Gastroesophageal sphincter (tissue), 4 donors: ENCODE data around the gene RSU1. TPM values are rescaled to one million over a fixed set of nuclear protein-coding genes. Genes with fewer than 3 reads are reported as not detected.

Experiments used
- ATAC-seq: fragments of 150-250 bp; one replicate; pipeline ENCODE4 v1.9.1; 2016; ENCODE audit warnings: mild to moderate bottlenecking, moderate library complexity
- H3K27ac ChIP-seq, 4 donors: fragments of 200-600 bp; sonication (generic) in 3 of 4; 1 replicate in 3 of 4; 2 replicates in 1 of 4; pipeline ENCODE4 v1.5.1; 2016 to 2019
- H3K27me3 ChIP-seq: fragments of 200-600 bp; sonication (generic); one replicate; pipeline ENCODE4 v1.5.1; 2019
- H3K36me3 ChIP-seq, 2 donors: fragments of 200-600 bp; sonication (generic); one replicate each; pipeline ENCODE4 v1.5.1; 2019; ENCODE audit warnings: control low read depth in 1 of 2
- H3K4me1 ChIP-seq, 3 donors: fragments of 200-600 bp; sonication (generic); 1 replicate in 2 of 3; 2 replicates in 1 of 3; pipeline ENCODE4 v1.5.1; 2016 to 2019; ENCODE audit warnings: control low read depth in 2 of 3
- H3K4me3 ChIP-seq, 2 donors: fragments of 200-600 bp; sonication (generic); one replicate each; pipeline ENCODE4 v1.5.1; 2019; ENCODE audit warnings: mild to moderate bottlenecking in 1 of 2, moderate library complexity in 1 of 2
- H3K9me3 ChIP-seq, 3 donors: fragments of 200-600 bp; sonication (generic); one replicate each; pipeline ENCODE4 v1.5.1; 2017 to 2019; ENCODE audit warnings: control low read depth in 2 of 3
- CTCF ChIP-seq, 4 experiments: fragments of 200-600 bp in 2 of 4; fragments of 450-650 bp in 2 of 4; sonication (generic) in 1 of 4; IDR thresholded peaks; one replicate each; pipeline ENCODE4 v1.5.1; 2017 to 2019; ENCODE audit warnings: antibody characterized with exemption in 4 of 4, mild to moderate bottlenecking in 2 of 4, moderate library complexity in 2 of 4
- EP300 ChIP-seq: sonication (generic); formaldehyde crosslinking; IDR thresholded peaks from one replicate; pipeline ENCODE4 v1.6.1; 2017; ENCODE audit warnings: antibody characterized with exemption, mild to moderate bottlenecking
- POLR2A ChIP-seq, 2 donors: fragments of 450-650 bp; IDR thresholded peaks; one replicate each; pipeline ENCODE4 v1.6.1; 2017; ENCODE audit warnings: antibody characterized with exemption in 2 of 2, mild to moderate bottlenecking in 2 of 2, moderate library complexity in 1 of 2
- POLR2AphosphoS5 ChIP-seq: sonication (generic); formaldehyde crosslinking; IDR thresholded peaks from one replicate; pipeline ENCODE4 v1.6.1; 2017; ENCODE audit warnings: antibody characterized with exemption
- WGBS, 2 donors: methylation state at CpG; one replicate each; pipeline ENCODE4 v1.1.5; 2018; ENCODE audit warnings: low coverage in 1 of 2; 5-methylcytosine and 5-hydroxymethylcytosine counted together
- total RNA-seq, 4 donors: library from RNA; depleted of rRNA; stranded (reverse); fragments of >200 nt; gene quantifications; one replicate each; pipeline ENCODE4 v1.1.0, GENCODE V29; 2016

The RSU1 gene
- total RNA-seq, 4 donors from 2014 or later: 87.0 to 149 (median 117) TPM

GRCh38 chr10:16811292-16811691 lies 5.9 kb downstream of the RSU1 start:
- H3K27me3 ChIP-seq: no peaks in the 10 kb centered on the region
- no peak overlapping the region for H3K4me3 ChIP-seq
- H3K27ac ChIP-seq: no peak overlapping the region
- H3K9me3 ChIP-seq: no peaks in the 10 kb centered on the region
- peaks cover 4 to 42% (median 9%) of the 10 kb centered on the region in 3 donors for H3K4me1 ChIP-seq
- no peaks in the 10 kb centered on the region for H3K36me3 ChIP-seq
- TF ChIP-seq EP300: no peak
- TF ChIP-seq CTCF (IDR thresholded peaks at IDR 0.05): no peak
- TF ChIP-seq POLR2AphosphoS5: no peak
- TF ChIP-seq POLR2A (IDR thresholded peaks at IDR 0.05): no peak
- ATAC-seq: no peak
- WGBS, 2 donors: 64 to 74% methylated on average over 3 of the region's 3 CpGs

GRCh38 chr10:16809074-16809718 lies 8.0 kb downstream of the RSU1 start:
- peaks cover 0 to 22% (median 0%) of the 10 kb centered on the region in 3 donors for H3K4me1 ChIP-seq
- 50 to 85% methylated on average over 2 to 5 of the region's 6 CpGs for WGBS, 2 donors
- H3K27me3 ChIP-seq: no peaks in the 10 kb centered on the region
- H3K4me3 ChIP-seq: no peak overlapping the region
- no peaks in the 10 kb centered on the region for H3K36me3 ChIP-seq
- H3K9me3 ChIP-seq: no peaks in the 10 kb centered on the region
- TF ChIP-seq POLR2A (IDR thresholded peaks at IDR 0.05): no peak
- TF ChIP-seq CTCF (IDR thresholded peaks at IDR 0.05): peak in 3 of 4 experiments; percentile 9 to 40 (median 19)
- no peak for TF ChIP-seq POLR2AphosphoS5
- no peak overlapping the region for H3K27ac ChIP-seq
- no peak for ATAC-seq

DNA sequence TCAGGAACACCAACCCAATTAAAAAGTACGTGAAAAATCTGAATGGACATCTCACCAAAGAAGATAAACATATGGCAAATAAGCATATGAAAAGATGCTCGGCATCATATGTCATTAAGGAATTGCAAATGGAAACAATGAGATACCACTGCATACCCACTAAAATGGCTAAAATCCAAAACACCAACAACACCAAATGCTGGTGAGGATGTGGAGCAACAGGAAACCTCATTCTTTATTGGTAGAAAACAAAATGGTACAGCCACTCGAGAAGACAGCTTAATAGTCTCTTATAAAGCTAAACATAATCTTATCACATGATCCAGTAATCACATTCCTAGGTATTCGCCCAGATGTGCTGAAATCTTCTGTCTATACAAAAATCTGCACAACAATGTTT lies 13.1 kb downstream of the RSU1 start:
- Histone ChIP-seq H3K4me1 (peaks cover 0 to 21% (median 0%) of the 10 kb centered on the region in 3 donors), H3K4me3 (no peak overlapping the region), H3K27me3 (no peaks in the 10 kb centered on the region), H3K27ac (no peak overlapping the region), H3K36me3 (no peaks in the 10 kb centered on the region), H3K9me3 (no peaks in the 10 kb centered on the region)
- no peak for ATAC-seq
- 85 to 89% methylated on average over 3 to 4 of the region's 4 CpGs for WGBS, 2 donors
- no peak for TF ChIP-seq EP300
- no peak for TF ChIP-seq POLR2AphosphoS5
- TF ChIP-seq CTCF (IDR thresholded peaks at IDR 0.05): no peak
- no peak for TF ChIP-seq POLR2A (IDR thresholded peaks at IDR 0.05)

DNA sequence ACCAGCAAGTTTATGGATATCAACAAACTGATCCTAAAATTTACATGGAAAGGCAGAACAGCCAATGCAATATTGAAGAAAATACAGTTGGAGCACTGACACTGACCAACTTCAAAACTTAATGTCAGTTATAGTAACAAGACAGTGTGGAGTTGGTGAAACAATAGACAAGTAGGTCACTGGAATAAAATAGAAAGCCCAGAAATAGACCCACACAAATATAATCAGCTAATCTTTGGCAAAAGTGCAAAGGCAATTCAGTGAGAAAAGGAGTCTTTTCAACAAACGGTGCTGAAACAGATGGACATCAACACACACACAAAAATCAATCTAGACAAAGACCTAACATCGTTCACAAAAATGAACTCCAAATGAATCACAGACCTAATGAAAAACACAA lies 13.8 kb downstream of the RSU1 start:
- no peaks in the 10 kb centered on the region for H3K27me3 ChIP-seq
- peaks cover 0 to 21% (median 0%) of the 10 kb centered on the region in 3 donors for H3K4me1 ChIP-seq
- H3K4me3 ChIP-seq: no peak overlapping the region
- no peaks in the 10 kb centered on the region for H3K36me3 ChIP-seq
- no peak for ATAC-seq
- WGBS, 2 donors: 42 to 52% methylated on average over 2 of the region's 2 CpGs
- H3K9me3 ChIP-seq: no peaks in the 10 kb centered on the region
- no peak overlapping the region for H3K27ac ChIP-seq
- TF ChIP-seq POLR2AphosphoS5 (no peak), EP300 (no peak), CTCF (IDR thresholded peaks at IDR 0.05) (no peak), POLR2A (IDR thresholded peaks at IDR 0.05) (no peak)

DNA sequence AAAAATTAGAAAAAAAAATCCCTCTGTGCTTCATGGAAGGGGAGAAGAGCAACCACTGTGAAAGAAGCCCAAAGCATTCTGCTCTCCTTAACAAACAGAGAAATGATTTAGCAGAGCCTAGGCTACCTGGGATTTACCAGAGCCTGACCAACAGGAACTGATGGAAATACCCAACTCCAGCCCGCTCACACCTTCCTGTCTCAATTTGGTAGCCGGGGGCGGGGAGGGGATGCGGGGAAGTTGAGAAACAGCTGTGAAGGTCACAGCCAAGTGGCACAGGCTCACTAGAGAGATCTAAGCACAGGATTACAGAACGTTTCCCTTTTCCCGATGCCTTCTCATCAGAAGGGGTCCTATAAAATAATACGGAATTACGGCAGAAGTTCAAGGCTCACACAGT lies 17.6 kb downstream of the RSU1 start:
- no peak for ATAC-seq
- no peak overlapping the region for H3K4me3 ChIP-seq
- peaks cover 0 to 21% (median 0%) of the 10 kb centered on the region in 3 donors for H3K4me1 ChIP-seq
- no peaks in the 10 kb centered on the region for H3K9me3 ChIP-seq
- TF ChIP-seq CTCF (IDR thresholded peaks at IDR 0.05) (no peak), POLR2AphosphoS5 (no peak), EP300 (no peak), POLR2A (IDR thresholded peaks at IDR 0.05) (no peak)
- H3K27ac ChIP-seq: no peak overlapping the region
- H3K27me3 ChIP-seq: no peaks in the 10 kb centered on the region
- 62 to 80% methylated on average over 3 to 5 of the region's 8 CpGs for WGBS, 2 donors
- H3K36me3 ChIP-seq: no peaks in the 10 kb centered on the region
